ENCODE results near the gene HSPB2. TPM values are rescaled to one million over a fixed set of nuclear protein-coding genes. Genes with fewer than 3 reads are reported as not detected.

The HSPB2 gene
- total RNA-seq, 8 experiments from 2014 or later: 0.11 to 5.1 (median 0.81) TPM; not detected in 1

DNA sequence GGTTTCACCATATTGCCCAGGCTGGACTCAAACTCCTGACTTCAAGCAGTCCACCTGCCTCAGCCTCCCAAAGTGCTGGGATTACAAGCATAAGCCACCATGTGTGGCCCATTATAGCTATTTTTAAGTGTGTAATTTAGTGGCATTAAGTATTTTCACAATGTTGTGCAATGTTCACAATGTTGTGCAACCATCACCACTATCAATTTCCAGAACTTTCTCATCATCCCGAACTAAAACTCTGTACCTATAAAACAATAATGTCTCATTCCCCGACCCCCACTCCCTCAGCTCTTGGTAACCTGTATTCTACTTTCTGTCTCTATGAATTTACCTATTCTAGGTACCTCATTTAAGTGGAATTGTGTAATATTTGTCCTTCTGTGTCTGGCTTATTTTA lies 25.7 kb upstream of the HSPB2 start:
- Histone ChIP-seq H3K4me3 (no peak overlapping the region), H3K4me1 (replicated peaks in 1 of 2) (no peaks in the 10 kb centered on the region), H3K27ac (no peak overlapping the region)
- WGBS, 10 experiments: 50 to 100% (median 80%) methylated on average over 1 to 2 of the region's 2 CpGs
- in situ Hi-C loops (cut with MboI; ENCODE audit: low pct_unique_long_range_greater_than_20kb in 2 of 9, low sequenced_read_pairs in 9 of 9, unreplicated experiment in 9 of 9): loop anchor here in 1 of 9 experiments (25.0 kb wide), 1 partner anchor 100 kb away; no protein-coding TSS in a partner anchor
- ATAC-seq (replicated peaks in 6 of 8): no peak

DNA sequence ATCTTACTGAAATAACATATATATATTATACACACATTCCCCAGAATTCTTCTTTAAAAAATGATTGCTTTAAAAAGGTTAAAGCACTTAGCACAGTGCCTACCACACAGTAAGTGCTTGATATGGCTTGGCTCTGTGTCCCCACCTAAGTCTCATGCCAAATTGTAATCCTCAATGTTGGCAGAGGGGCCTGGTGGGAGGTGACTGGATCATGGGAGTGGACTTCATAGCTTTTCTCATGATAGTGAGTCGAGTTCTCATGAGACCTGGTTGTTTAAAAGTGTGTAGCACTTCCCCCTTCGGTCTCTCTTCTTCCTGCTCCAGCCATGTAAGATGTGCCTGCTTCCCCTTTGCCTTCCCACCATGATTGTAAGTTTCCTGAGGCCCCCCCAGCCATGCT lies 7.1 kb upstream of the HSPB2 start:
- Histone ChIP-seq H3K4me3 (no peak overlapping the region), H3K27ac (no peak overlapping the region), H3K4me1 (replicated peaks in 1 of 2) (no peaks in the 10 kb centered on the region)
- in situ Hi-C loops (cut with MboI; ENCODE audit: low pct_unique_long_range_greater_than_20kb in 2 of 9, low sequenced_read_pairs in 9 of 9, unreplicated experiment in 9 of 9): no loop called here
- no peak for ATAC-seq (replicated peaks in 6 of 8)
- 14 to 100% (median 80%) methylated on average over 1 to 2 of the region's 2 CpGs; no CpG with 5 or more reads in 4 of the 10 experiments for WGBS, 10 experiments

DNA sequence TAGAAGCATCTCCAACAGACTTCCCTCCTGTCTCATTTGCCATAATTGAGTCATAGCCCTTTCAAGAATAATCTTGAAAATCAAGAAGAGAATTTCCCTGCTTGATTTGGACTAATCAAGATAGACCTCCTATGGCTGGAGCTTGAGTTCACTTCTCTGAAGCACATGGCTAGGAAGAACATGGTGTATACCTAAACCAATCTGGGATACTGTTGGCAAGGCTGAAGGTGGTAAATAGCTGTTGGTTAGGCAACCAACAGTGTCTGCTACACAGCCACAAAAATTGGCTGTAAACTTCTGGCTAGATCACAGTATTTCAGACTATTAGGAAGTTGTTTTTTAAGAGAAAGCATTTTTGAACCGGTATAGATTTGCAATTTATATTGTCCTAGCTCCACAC lies 5.9 kb upstream of the HSPB2 start:
- Histone ChIP-seq H3K27ac (no peak overlapping the region), H3K4me1 (replicated peaks in 1 of 2) (no peaks in the 10 kb centered on the region), H3K4me3 (no peak overlapping the region)
- WGBS, 10 experiments: 0 to 100% (median 80%) methylated on average over 1 of the region's 1 CpG; no CpG with 5 or more reads in 1 of the 10 experiments
- peak in 1 of 8 experiments; percentile 24 for ATAC-seq (replicated peaks in 6 of 8)
- in situ Hi-C loops (cut with MboI; ENCODE audit: low pct_unique_long_range_greater_than_20kb in 2 of 9, low sequenced_read_pairs in 9 of 9, unreplicated experiment in 9 of 9): no loop called here

DNA sequence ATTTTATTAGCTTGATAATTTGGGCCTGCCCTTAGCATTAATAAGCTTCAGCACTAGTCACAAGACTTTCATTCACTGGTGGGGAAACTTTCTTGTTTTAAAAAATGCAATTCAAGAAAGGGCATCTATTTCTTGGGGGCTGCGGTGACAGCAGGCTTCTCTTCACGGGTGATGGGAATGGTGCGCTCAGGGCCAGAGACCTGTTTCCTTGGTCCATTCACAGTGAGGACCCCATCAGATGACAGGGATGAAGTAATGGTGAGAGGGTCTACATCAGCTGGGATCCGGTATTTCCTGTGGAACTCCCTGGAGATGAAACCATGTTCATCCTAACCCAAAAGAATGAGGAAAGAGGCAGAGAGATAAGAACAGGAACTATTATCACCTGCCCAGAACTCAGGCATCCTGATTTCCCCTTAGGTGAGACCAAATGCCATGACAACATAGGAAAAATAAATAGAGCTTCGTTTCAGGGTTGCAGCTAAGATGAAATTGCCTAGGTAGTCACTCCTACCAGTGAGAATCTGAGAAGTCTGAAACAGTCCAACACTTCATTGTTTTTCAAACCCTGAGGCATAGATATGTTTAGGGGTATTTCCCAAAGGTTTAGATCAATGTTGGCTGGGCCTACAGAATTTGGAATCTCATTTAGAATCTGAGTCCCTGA lies 3.8 kb upstream of the HSPB2 start:
- ATAC-seq (replicated peaks in 6 of 8): no peak
- Histone ChIP-seq H3K27ac (no peak overlapping the region), H3K4me1 (replicated peaks in 1 of 2) (peaks cover 6 to 7% of the 10 kb centered on the region in 2 donors), H3K4me3 (no peak overlapping the region)
- WGBS, 10 experiments: 17 to 100% (median 82%) methylated on average over 1 to 5 of the region's 5 CpGs
- in situ Hi-C loops (cut with MboI; ENCODE audit: low pct_unique_long_range_greater_than_20kb in 2 of 9, low sequenced_read_pairs in 9 of 9, unreplicated experiment in 9 of 9): no loop called here

DNA sequence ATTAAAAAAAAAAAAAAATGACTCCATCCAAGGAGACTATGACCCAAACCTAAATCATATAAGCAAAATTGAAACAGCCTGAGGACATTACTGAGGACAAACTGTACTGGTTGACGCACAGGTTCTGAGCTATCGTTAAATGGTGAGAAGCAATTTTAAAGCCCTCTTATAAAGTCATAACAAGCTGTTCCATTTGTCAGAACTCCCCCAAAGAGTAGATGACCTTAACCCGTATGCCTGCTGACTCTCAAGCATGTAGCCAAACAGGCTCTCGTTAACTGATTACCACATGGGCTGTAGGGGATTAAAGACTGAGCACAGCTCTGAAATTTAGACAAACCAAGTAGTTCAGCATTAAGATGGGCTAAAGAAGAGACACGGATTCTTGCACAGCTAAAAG lies 3.2 kb upstream of the HSPB2 start:
- ATAC-seq (replicated peaks in 6 of 8): no peak
- H3K4me3 ChIP-seq: no peak overlapping the region
- in situ Hi-C loops (cut with MboI; ENCODE audit: low pct_unique_long_range_greater_than_20kb in 2 of 9, low sequenced_read_pairs in 9 of 9, unreplicated experiment in 9 of 9): no loop called here
- WGBS, 10 experiments: 65 to 96% (median 83%) methylated on average over 1 to 5 of the region's 5 CpGs; no CpG with 5 or more reads in 1 of the 10 experiments
- H3K4me1 ChIP-seq (replicated peaks in 1 of 2): peaks cover 6 to 7% of the 10 kb centered on the region in 2 donors
- no peak overlapping the region for H3K27ac ChIP-seq

DNA sequence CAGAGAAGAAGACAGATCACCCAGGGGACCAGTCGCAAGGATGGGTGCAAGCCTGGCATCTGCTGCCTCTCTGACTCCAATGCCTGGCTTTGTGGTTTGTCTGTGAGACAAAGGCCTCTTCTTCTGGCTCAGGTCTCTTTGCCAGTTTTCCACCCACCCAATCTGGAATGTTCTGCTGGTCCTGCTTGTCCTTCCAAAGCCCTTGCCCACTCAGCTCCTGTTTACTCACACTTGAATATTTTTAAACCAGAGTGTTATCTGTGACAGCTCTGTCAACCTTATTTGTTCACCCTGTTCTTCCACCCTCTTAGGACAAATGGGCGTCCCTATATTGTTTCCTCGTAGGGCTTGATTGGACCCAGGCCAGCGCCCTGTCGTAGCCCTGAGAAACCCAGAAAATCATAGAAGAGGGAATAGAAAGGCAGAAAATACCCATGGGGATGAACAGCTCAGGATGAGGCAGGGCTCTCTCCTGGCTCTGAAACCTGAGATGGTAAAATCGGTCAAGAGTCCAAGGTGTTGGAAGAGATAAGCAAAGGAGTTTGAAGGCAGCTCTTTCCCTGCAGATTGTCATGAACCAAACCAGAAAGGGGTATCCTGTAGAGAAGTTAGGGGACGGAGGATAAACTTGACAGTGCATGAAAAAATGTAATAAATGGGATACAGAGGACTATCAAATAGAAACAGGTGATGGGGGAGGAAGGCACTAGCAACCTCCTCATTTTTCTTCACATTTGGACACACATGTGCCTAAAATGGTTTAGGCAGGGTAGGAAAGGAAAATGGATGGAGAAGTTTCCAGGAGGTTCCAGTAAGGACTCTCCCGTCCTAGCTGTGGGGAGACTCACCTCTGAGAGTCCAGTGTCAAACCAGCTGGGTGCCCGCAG lies 1.6 kb upstream of the HSPB2 start:
- peak in 1 of 8 experiments; percentile 5 for ATAC-seq (replicated peaks in 6 of 8)
- H3K4me3 ChIP-seq: no peak overlapping the region
- H3K27ac ChIP-seq: no peak overlapping the region
- in situ Hi-C loops (cut with MboI; ENCODE audit: low pct_unique_long_range_greater_than_20kb in 2 of 9, low sequenced_read_pairs in 9 of 9, unreplicated experiment in 9 of 9): no loop called here
- peaks cover 6 to 7% of the 10 kb centered on the region in 2 donors for H3K4me1 ChIP-seq (replicated peaks in 1 of 2)
- 18 to 87% (median 69%) methylated on average over 1 to 9 of the region's 9 CpGs for WGBS, 10 experiments

DNA sequence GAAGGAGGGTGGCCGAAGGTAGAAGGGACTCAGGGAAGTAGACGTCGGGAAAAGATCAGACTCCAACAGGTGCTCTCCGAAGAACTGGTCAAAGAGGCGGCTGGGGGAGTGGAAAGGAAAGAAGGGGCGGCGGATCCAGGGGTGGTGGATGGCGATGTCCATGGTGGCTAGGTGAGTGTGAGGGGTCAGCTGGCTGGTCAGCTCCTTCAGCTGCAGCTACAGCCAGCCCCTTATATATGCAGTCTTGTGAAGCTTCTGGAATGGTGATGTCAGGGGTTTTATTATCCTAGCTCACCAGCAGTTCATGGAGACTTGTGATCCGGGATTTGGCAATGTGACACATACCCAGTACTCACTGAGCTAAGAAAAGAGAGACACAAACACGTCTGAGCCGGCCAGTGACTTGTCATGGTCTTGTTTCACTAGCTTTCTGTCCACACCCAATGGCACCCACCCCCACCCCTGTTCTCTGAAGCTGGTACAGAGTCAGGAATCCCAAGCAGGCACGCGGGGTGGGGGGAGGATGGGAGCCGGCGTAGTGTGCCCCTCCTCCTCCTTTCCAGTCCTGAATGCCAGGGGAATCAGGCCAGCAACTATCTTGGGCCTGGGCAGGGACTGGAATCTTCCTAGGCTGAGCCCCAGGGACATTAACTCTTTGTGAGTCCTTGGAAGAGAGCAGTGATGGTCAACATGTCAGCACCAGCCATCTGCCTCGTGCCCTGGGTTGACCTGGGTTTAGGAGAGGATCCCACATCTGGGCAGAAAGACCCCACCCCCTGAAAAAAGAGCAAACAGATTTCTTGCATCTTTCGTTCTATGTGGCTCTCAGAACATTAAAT lies 752 bp upstream of the HSPB2 start, which contains the start of gene CRYAB:
CRYAB (minus strand) TSS at position 208 of the 839 bp plus-strand sequence; CDS start at position 162, 46 bp downstream.
- Histone ChIP-seq H3K4me1 (replicated peaks in 1 of 2) (peaks cover 6 to 7% of the 10 kb centered on the region in 2 donors), H3K27ac (no peak within 1 kb of the TSS), H3K4me3 (no peak within 1 kb of the TSS)
- WGBS, 10 experiments: 11 to 100% (median 57%) methylated on average over 1 to 5 of the region's 17 CpGs; no CpG with 5 or more reads in 4 of the 10 experiments
- in situ Hi-C loops (cut with MboI; ENCODE audit: low pct_unique_long_range_greater_than_20kb in 2 of 9, low sequenced_read_pairs in 9 of 9, unreplicated experiment in 9 of 9): no loop called here
- peak; percentile 72 to 93 (median 90) for ATAC-seq (replicated peaks in 6 of 8)

DNA sequence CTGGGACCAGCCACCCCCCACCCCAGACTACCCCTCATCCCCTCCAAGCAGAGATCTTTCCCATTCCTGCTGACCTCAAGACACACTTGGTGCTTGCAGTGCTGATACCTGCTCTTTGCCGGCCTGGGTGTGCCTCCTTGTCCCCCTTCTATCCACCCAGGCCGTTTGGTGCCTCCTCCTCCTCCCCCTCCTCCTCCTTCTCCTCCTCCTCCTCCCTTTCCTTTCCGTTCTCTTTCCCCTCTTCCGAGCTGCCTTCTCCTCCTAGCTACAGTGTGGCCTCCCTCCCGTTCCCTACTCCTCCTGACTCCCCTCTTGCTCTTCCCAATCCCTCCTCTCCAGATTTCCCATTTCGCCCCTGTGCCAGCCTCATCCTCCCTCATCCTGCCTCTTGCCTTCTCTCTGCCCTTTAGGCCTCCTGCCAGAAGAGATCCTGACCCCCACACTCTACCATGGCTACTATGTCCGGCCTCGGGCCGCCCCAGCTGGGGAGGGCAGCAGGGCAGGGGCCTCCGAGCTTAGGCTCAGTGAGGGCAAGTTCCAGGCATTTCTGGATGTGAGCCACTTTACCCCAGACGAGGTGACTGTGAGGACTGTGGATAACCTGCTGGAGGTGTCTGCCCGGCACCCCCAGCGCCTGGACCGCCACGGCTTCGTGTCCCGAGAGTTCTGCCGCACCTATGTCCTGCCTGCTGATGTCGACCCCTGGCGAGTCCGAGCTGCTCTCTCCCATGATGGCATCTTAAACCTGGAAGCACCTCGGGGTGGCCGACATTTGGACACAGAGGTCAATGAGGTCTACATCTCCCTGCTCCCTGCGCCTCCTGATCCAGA lies 712 bp downstream of the HSPB2 start:
- H3K4me1 ChIP-seq (replicated peaks in 1 of 2): peaks cover 6 to 7% of the 10 kb centered on the region in 2 donors
- H3K27ac ChIP-seq: no peak overlapping the region
- no peak overlapping the region for H3K4me3 ChIP-seq
- ATAC-seq (replicated peaks in 6 of 8): peak in 2 of 8 experiments; percentile 9 to 22
- WGBS, 10 experiments: 0 to 100% (median 100%) methylated on average over 1 to 2 of the region's 24 CpGs; no CpG with 5 or more reads in 5 of the 10 experiments
- in situ Hi-C loops (cut with MboI; ENCODE audit: low pct_unique_long_range_greater_than_20kb in 2 of 9, low sequenced_read_pairs in 9 of 9, unreplicated experiment in 9 of 9): no loop called here

DNA sequence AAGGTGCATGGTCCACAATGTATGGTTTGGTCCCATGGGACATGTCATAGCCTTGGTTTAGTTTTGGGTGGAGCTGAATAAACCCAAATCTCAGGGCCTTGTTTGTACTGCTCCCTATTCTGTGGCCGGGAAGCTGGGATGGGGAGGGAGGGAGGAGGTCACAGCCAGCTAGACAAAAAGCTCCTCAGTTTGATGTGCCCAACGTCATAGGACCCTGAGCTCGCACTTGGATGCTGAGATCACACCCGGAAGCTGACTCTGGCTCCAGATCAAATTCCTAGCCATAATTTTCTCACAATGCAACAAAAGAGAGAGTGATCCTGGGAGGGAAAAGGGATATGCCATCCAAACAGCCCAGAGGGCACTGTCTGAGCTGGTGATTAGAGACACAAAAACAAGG lies 1.5 kb downstream of the HSPB2 start:
- peaks cover 6 to 12% of the 10 kb centered on the region in 2 donors for H3K4me1 ChIP-seq (replicated peaks in 1 of 2)
- no peak overlapping the region for H3K27ac ChIP-seq
- peak in 3 of 8 experiments; percentile 7 to 28 (median 8) for ATAC-seq (replicated peaks in 6 of 8)
- WGBS, 10 experiments: 55 to 63% (median 60%) methylated on average over 1 to 4 of the region's 4 CpGs; no CpG with 5 or more reads in 7 of the 10 experiments
- in situ Hi-C loops (cut with MboI; ENCODE audit: low pct_unique_long_range_greater_than_20kb in 2 of 9, low sequenced_read_pairs in 9 of 9, unreplicated experiment in 9 of 9): no loop called here
- H3K4me3 ChIP-seq: no peak overlapping the region

DNA sequence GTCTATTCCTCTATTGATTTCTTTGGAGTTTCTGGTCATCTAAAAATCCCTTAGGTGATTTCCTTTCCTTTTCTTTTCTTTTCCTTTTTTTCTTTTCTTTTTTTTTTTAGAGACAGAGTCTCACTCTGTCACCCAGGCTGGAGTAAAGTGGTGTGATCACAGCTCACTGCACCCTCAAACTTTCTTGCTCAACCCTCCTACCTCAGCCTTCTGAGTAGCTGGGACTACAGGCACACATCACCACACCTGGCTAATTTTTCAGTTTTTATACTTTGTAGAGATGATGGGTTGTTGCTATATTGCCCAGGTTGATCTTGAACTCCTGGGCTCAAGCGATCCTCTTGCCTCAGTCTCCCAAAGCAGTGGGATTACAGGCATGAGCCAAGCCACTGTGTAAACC lies 4.2 kb downstream of the HSPB2 start:
- Histone ChIP-seq H3K4me3 (no peak overlapping the region), H3K27ac (no peak overlapping the region), H3K4me1 (replicated peaks in 1 of 2) (peaks cover 6 to 12% of the 10 kb centered on the region in 2 donors)
- ATAC-seq (replicated peaks in 6 of 8): no peak
- WGBS, 10 experiments: 60 to 100% (median 86%) methylated on average over 1 of the region's 1 CpG; no CpG with 5 or more reads in 1 of the 10 experiments
- in situ Hi-C loops (cut with MboI; ENCODE audit: low pct_unique_long_range_greater_than_20kb in 2 of 9, low sequenced_read_pairs in 9 of 9, unreplicated experiment in 9 of 9): no loop called here

DNA sequence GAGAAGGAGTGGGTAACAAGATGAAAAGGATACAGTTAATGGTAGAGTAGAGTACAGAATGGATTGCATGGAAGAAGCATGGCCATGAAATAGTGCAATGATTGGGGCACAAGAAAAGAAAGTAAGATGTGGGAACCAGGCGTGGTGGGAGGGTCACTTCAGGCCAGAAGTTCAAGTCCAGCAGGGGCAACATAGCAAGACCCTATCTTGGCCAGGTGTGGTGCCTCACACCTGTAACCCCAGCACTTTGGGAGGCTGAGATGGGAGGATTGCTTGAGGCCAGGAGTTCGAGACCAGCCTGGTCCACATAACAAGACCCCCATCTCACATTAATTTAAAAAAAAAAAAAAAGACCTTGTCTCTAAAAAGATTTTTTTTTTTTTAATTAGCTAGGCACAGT lies 4.8 kb downstream of the HSPB2 start:
- Histone ChIP-seq H3K27ac (no peak overlapping the region), H3K4me3 (no peak overlapping the region), H3K4me1 (replicated peaks in 1 of 2) (peaks cover under 1 to 7% of the 10 kb centered on the region in 2 donors)
- in situ Hi-C loops (cut with MboI; ENCODE audit: low pct_unique_long_range_greater_than_20kb in 2 of 9, low sequenced_read_pairs in 9 of 9, unreplicated experiment in 9 of 9): no loop called here
- WGBS, 10 experiments: 0 to 100% (median 93%) methylated on average over 1 to 2 of the region's 2 CpGs; no CpG with 5 or more reads in 1 of the 10 experiments
- ATAC-seq (replicated peaks in 6 of 8): no peak

DNA sequence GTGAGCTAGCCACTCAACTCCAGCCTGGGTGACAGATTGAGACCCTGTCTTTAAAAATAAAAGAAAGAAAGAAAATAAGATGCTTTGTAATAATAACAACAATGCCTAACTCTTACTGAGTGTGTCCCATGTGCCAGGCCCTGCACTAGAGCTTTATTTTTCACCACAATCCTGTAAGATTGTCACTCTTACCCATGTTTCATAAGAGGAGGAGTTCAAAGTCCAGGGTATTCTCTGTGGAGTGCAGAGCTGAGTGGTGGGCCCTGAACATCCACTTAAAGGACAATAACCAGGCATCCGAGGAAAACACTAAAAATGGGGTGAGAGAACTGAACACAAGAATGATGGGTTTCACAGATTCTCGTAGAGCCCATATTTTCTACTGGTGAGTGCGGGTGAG lies 5.3 kb downstream of the HSPB2 start:
- Histone ChIP-seq H3K4me3 (no peak overlapping the region), H3K27ac (no peak overlapping the region), H3K4me1 (replicated peaks in 1 of 2) (peaks cover 0 to 5% of the 10 kb centered on the region in 2 donors)
- ATAC-seq (replicated peaks in 6 of 8): no peak
- in situ Hi-C loops (cut with MboI; ENCODE audit: low pct_unique_long_range_greater_than_20kb in 2 of 9, low sequenced_read_pairs in 9 of 9, unreplicated experiment in 9 of 9): no loop called here
- 87 to 100% (median 100%) methylated on average over 1 to 3 of the region's 3 CpGs; no CpG with 5 or more reads in 3 of the 10 experiments for WGBS, 10 experiments

Data from motor neuron (in vitro differentiated cells).